NCI-H748 (cell line): Measurements from ENCODE around the gene IQGAP1.
"Not testable (repeated sequence)": the region's sequence is repeated elsewhere in the genome, so short reads cannot be mapped to it uniquely, and the experiment has no call there.

Experiments
- DNase-seq: peaks from one replicate; lab custom pipeline; 2025; ENCODE audit not compliant: unreplicated experiment; lab: John Stamatoyannopoulos, UW

The IQGAP1 gene, protein sequence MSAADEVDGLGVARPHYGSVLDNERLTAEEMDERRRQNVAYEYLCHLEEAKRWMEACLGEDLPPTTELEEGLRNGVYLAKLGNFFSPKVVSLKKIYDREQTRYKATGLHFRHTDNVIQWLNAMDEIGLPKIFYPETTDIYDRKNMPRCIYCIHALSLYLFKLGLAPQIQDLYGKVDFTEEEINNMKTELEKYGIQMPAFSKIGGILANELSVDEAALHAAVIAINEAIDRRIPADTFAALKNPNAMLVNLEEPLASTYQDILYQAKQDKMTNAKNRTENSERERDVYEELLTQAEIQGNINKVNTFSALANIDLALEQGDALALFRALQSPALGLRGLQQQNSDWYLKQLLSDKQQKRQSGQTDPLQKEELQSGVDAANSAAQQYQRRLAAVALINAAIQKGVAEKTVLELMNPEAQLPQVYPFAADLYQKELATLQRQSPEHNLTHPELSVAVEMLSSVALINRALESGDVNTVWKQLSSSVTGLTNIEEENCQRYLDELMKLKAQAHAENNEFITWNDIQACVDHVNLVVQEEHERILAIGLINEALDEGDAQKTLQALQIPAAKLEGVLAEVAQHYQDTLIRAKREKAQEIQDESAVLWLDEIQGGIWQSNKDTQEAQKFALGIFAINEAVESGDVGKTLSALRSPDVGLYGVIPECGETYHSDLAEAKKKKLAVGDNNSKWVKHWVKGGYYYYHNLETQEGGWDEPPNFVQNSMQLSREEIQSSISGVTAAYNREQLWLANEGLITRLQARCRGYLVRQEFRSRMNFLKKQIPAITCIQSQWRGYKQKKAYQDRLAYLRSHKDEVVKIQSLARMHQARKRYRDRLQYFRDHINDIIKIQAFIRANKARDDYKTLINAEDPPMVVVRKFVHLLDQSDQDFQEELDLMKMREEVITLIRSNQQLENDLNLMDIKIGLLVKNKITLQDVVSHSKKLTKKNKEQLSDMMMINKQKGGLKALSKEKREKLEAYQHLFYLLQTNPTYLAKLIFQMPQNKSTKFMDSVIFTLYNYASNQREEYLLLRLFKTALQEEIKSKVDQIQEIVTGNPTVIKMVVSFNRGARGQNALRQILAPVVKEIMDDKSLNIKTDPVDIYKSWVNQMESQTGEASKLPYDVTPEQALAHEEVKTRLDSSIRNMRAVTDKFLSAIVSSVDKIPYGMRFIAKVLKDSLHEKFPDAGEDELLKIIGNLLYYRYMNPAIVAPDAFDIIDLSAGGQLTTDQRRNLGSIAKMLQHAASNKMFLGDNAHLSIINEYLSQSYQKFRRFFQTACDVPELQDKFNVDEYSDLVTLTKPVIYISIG (N-terminal part only)

DNA sequence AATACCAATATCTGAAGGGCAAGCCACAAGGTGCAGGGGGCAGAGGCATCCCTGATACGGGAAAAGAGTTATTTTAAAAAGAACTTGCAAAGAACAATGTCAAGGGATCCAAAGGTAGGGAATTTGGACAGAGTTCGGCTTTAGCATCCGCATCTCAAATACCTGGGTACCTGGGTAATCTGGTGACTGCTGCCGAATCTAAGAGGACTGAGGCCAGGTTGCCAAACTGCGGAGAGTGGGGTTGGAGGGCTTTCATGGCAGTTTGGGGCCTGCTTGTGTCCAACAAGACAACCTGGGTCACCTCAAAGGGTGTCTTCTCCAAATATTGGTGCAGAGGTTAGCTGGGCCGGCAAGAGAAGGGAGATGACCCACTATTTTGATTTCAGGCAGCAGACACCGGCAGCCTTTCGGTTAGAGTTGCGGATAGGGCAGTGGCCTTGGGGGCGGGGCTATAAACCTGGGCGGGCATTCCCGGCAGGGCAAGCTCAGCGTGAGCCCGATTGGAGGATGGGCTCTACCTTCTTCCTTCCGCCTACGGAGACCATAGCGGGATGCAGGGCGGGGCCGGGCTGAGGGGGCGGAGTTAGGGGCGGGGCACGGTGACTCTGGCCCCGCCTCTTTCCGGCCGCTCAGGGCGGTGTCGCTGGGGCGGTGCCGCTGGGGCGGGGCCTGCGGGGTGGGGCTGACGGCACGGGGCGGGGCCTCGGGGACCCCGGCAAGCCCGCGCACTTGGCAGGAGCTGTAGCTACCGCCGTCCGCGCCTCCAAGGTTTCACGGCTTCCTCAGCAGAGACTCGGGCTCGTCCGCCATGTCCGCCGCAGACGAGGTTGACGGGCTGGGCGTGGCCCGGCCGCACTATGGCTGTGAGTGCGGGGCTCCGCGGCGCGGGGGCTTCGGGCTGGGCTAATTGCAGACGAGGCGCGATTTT lies at the start of gene IQGAP1:
Gene IQGAP1 (plus strand): TSS at position 709 of the 928 bp plus-strand sequence. CDS start 100 bp downstream, at position 809.
- DNase-seq: peak; percentile 93

DNA sequence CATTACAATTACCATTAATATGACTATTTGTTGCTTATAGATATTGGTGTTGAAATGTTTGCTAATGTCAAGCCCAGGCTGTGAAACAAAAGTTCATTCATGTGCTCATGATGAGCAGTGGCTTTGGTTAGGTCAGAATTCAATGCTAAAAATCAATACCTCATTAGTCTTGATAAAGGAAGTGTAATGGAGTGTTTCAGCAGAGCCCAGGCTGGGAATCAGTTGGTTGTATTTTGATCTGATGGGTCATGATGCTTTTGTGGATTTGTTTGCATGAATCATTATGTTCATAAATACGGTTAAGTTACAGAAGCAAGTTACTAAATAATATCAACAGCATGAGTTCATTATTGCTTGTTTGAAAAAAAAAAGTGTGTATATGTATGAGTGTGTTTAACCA lies 49.5 kb upstream of the IQGAP1 start:
- no peak for DNase-seq

DNA sequence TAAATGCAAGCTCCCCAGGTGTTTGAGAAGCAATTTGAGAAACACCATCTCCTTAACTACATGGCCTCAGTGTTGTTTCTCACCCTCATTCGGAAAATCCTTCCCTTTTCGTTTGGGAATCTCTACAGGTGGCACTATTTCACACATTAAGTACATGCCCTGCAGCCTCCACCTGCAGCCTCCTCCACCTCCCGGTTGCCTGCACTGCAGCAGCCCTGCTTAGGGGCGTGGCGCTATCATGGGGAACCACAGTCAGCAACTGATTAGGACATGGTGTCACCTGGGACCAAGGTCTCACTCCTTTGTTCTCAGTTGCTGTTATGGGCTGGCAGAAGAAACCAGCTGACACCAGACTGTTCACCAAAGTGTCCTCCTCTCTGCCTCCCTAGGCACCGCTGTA lies 47.7 kb upstream of the IQGAP1 start:
- DNase-seq: peak; percentile 66

DNA sequence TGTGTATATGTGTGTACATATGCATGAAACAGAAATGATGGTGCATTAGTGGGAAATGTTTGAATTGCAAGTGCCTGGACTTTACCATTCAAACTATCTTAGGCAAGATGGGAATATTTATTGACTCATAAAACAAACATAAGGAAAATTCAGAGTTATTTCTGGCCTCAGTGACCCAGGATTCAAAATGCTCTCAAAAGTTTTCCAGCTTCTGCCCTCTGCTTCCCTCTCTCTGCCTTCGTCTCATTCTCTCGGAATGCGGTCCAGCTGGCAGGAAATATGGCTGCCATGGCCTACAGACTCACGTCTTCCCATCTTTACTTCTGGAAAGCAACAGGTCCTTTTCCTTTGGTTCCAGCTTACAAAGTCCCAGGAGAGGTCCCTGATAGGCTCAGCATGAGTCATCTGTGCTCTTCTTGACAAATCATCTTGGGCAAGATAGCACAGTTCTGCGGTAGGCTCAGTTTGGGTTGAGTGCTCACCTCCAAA lies 44.7 kb upstream of the IQGAP1 start:
- no peak for DNase-seq

- no peak for DNase-seq
Observed at GRCh38 chr15:90344662-90345061, 43.4 kb upstream of the IQGAP1 start.

- DNase-seq: no peak
Observed at GRCh38 chr15:90345857-90346256, 42.2 kb upstream of the IQGAP1 start.

DNA sequence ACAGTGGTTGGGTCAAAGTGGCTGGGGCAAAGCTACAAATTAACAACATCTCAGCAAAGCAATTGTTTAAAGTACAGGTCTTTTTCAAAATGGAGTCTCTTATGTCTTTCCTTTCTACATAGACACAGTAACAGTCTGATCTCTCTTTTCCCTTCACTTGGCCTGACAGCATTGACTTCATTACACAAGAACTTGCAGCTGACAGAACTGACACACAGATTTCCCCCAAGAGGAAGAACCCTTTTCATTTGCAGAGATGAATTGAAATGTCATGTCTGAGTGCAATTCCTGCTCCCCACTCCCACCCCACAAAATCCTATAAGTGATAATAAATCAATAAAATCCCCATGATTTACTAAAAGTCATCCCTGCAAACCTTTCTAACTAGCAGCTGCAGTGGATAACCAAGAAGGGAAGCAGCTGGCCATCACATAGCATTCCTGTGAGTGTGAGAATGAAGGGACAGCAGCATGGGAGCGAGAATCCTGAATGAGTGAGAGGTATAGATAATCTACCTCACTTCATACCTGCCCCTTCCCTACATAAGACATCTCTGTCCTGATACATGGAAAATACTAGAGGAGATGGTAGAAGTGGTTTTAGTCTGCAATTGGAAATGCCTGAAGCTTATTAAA lies 40.5 kb upstream of the IQGAP1 start:
- DNase-seq: not testable (repeated sequence)

GRCh38 chr15:90348456-90348855 lies 39.6 kb upstream of the IQGAP1 start:
- no peak for DNase-seq

GRCh38 chr15:90349072-90349471 lies 39.0 kb upstream of the IQGAP1 start:
- no peak for DNase-seq

- DNase-seq: no peak
Observed at GRCh38 chr15:90349821-90350220, 38.2 kb upstream of the IQGAP1 start.

DNA sequence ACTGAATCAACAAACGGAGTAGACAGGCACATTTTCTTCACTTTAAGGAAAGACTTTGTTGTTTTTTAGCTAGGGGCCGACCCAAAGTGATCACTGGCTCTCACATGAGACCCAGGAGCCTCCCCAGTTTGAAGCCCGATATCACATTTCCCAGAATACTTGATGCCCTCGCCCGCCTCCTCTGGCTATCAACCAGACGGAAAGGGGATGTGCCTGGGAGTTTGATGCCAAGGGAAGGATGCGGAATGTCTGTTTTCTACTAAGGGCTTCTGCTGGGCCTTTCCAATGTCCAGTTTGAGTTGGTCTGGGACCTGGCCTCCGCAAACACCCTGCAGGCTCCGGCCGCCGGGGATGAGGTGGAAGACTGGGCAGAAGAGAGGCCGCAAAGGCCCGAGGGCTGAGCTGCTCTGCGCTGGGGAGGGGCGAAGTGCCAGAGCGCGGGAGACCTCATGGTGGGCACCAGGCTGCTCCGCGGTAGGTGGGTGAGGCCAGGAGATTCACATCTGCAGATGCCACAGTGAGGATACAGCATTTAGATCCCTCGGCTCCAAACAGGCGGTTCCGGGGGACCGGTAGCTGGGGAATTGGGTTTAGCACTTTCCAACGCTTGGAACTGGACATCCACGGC lies 36.4 kb upstream of the IQGAP1 start:
- DNase-seq: no peak

GRCh38 chr15:90352107-90352893 lies 35.7 kb upstream of the IQGAP1 start, which contains the start of gene ZNF774:
Gene ZNF774 (plus strand): TSS chr15:90352284. CDS start chr15:90354661, 2,377 bp downstream.
- DNase-seq: peak; percentile 92

GRCh38 chr15:90354986-90355385 lies 33.1 kb upstream of the IQGAP1 start:
- no peak for DNase-seq

DNA sequence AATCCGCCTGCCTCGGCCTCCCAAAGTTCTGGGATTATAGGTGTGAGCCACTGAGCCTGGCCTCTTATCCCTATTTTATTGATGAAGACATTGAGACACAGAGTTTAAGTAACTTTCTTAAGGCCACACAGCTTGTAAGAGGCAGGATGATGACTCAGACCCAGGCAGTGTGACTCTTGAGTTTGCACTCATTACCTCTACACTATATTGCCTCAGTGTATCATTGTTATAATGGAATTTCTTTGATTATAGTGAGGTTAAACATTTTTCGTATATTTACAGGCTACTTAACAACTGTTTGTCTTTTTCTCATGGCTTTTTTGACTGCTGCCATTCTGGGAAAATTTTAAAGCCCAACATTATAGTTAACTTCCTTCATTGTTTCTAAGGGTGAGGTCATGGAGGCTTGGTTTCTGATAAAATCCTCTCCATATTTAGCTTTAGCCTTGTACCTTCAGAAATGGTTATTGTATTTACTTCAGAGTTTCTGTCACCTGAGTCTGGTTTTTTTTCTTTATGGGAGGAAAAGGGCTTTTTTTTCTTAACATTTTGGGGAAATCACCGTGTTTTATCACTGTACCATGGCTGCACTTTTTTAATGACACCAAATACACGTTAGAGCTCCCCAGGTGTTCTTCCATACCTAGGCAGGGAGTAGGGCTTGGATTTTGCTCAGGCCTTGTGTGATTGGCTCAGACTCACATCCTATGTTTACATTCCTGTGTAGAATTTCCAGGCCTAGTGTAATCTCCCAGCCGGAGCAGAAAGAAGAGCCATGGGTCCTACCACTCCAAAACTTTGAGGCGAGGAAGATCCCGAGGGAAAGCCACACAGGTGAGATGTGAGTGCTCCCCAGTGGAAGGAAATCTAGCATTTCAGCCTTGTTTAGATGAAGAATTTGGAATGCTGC lies 29.7 kb upstream of the IQGAP1 start:
- no peak for DNase-seq

DNA sequence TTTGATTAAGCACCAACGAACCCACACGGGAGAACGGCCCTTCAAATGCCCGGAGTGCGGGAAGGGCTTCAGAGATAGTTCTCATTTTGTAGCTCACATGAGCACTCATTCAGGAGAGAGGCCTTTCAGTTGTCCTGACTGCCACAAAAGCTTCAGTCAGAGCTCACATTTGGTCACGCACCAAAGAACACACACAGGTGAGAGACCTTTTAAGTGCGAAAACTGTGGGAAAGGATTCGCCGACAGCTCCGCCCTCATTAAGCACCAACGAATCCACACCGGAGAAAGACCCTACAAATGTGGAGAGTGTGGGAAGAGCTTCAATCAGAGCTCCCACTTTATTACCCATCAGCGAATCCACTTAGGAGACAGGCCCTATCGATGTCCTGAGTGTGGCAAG lies 27.3 kb upstream of the IQGAP1 start:
- DNase-seq: no peak

- DNase-seq: no peak
Observed at GRCh38 chr15:90362936-90363212, 25.2 kb upstream of the IQGAP1 start.

DNA sequence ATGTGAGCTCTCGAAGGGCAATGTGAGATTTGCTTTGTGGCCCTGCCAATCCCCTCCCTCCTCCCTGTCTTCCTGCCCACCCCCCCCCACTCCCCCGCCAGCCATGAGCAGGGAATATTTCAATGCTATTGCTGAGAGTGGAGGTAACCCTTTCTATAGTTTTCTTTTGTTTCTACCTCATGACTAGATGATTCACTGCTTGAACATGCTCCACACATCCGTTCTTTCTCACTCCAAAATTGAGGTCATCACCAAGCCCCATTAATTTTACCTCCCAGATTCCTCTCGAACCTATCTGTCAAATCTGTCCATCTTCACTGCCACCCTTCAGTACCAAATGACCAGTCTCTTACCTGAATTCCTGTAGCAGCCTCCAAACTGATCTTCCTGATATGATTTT lies 23.8 kb upstream of the IQGAP1 start:
- no peak for DNase-seq
